Urothelium cell line (cell line): Measurements from ENCODE around the gene HOXA1.

Experiments used
- DNase-seq: peaks from one replicate; pipeline ENCODE4 v3.0.0; 2011; ENCODE audit warnings: low spot score, mixed read lengths
- FAIRE-seq: peaks from 2 replicates; lab custom pipeline; 2011; peaks lifted over from hg19 to GRCh38; lab: Jason Lieb, UNC

Gene HOXA1

DNA sequence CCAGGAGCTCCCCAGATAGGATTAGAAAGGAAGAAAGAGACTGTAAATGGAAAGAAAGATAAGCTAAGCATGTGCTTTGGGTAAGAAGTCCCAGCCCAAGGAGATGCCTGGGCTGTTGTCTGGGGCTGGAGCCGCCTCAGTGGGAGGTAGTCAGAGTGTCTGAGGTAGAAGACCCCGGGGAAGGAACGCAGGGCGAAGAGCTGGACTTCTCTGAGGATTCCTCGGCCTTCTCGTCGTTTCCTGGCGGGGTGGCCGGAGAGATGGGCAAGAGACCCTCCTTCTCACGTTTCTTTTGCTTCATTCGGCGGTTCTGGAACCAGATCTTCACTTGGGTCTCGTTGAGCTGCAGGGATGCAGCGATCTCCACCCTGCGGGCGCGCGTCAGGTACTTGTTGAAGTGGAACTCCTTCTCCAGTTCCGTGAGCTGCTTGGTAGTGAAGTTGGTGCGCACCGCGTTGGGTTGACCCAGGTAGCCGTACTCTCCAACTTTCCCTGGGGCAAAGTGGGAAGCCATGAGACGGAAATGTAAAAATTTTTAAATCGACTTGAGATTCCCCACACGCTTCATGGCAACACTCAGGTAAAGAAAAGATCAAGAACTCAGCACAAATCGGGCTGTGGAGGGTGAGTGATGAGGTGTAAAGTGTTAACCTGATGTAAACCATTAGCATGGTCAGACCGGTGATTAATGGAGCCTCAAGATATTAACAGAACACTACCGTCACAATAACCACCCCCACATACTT lies 1.3 kb downstream of the HOXA1 start:
- FAIRE-seq (no peak), DNase-seq (no peak)

DNA sequence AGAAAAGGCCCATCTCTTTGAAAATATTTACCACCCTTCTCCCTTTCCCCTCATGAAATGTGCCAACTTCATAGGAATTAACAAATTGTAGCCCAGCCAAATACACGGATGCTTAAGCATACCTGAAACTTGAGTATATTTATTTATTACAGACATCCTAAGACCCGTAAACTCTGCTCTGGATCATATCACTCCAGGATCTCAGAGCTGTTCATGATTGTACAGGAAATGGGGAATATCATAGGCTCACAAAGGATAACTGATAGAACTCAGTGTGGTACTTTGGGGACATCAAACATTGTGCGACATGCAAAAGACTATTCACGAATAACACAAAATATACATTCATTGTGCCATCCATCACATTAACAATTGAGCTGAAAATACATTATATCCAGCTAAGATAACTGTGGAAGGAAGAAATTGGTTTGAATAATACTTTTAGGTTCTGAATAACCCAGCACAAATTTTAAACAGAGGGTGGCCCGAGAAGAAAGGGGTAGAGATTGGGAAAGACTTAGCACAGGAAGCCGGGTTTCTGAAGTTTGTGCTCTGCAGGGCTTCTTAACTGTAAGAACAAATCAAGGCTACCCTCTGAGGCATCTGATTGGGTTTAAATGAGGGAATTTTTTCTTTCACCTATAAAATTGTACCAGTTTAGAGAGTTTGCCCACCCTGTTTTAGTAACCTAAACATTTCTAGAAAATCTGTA lies 2.5 kb downstream of the HOXA1 start:
- no peak for FAIRE-seq

GRCh38 chr7:27092819-27093110 lies 3.0 kb downstream of the HOXA1 start:
- DNase-seq (no peak), FAIRE-seq (no peak)

More for the DNA sequence above, 2.5 kb downstream of the HOXA1 start:
- no peak for DNase-seq

GRCh38 chr7:27091941-27092818 lies 3.6 kb downstream of the HOXA1 start:
- no peak for FAIRE-seq
- DNase-seq = no peak

GRCh38 chr7:27091105-27091504 lies 4.7 kb downstream of the HOXA1 start:
- no peak for DNase-seq
- no peak for FAIRE-seq

DNA sequence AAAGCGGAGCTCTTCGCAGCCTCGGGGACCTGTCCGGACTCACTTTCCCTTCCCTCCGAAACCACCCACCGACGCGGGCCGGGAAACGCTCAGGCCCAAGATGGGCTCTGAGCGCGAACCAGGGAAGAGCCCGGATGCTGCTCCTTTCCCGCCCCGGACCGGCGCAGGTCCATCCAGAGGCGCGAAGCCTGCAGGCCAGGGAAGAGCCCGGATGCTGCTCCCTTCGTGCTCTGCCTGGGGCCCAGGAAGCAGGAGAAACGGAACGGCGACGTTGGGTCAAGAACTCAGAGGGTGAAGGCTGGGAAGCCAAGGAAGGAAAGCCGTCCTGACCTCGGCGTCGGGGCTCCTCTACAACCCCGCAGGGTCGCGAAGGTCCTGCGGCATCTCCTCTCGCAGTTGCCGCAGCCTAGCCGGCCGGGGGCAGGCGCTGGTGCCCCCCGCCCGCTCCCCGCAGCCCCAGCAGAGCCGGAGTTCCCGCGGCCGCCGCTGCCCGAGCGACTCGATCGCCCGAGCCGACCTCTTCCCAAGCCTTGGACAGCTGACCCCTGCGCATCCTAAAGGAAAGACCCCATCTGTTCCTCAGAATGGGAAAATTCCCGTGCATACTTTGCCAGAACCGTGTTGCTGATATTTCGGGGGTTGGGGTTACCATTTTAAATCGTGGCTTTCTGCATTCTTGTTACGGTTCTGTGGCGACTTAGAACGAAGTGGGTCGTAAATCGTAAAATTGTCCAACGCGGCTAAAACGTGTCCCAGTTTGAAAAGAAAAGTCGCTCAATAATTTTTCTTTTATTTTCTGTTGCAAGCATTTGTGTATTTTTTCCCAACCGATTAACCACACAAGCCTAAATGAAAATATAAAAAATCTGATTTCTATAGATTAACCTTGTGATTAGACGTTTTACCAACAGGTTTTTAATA lies 7.5 kb downstream of the HOXA1 start:
- FAIRE-seq (no peak), DNase-seq (no peak)

DNA sequence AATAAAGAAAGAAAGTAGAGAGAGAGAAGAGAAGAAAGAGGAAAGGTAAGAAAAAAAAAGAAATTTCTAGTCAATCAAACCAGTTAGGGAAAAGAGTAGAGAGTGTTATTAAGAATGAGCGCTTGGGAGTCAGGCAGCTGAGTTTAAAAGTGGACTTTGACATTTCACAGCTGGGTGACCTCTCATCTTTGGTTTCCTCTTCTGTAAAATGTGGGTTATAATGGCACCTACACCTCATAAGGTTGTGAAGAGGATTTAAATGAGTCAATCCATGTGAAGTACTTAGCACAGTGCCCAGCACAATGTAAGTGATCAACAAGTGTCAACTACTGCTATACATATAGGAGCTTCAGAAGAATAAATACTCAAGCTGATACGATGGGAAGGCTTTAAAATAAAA lies 12.2 kb downstream of the HOXA1 start:
- DNase-seq (no peak), FAIRE-seq (no peak)

DNA sequence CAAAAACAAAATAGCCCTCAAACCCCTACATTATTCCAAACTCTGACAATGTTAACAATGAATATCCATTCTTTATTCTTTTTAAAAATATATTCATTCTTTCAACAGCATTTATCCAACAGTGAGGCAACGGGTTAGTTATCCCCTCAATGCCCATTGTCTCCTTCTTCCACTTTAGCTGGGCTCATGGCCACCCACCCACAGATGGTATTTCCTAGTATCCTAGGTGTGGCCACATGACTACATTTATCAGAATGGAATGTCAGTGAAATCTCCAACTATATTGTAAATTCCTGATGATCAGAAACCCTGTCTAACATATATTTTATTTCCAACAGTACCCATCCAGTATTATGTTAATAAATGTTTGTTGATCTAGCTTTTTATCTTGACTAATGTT lies 13.6 kb downstream of the HOXA1 start:
- DNase-seq (peak; percentile 41), FAIRE-seq (no peak)

DNA sequence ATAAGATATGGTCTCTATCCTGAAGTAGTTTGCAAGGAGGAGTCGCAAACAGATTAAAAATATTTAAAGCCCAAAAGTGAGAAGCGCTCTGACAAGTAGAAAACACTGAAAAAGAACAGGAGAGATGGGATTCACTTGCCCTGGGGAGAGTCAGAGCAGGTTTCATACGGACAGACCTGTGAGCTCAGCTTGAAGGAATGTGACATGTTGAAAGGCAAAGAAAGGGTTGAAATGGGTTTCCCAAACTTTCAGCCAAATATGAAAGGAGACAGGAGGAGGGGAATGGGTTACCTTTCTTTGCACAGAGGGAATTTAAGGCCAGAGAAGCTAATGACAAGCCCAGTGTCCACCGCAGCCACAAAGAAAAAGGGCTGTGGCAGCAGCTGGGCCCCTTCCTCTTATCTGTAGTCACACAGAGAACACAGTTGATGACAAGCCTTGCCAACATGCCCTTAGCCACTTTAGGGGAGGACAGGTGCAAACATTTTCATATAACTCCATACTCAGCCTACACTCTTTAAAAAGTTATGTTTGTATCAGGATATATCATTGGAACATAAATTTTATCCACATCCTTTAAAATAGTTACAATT lies 14.9 kb downstream of the HOXA1 start:
- DNase-seq = peak; percentile 73
- FAIRE-seq = no peak

GRCh38 chr7:27079234-27079975 lies 16.4 kb downstream of the HOXA1 start:
- FAIRE-seq = no peak

GRCh38 chr7:27078616-27079233 lies 17.1 kb downstream of the HOXA1 start:
- FAIRE-seq (no peak), DNase-seq (no peak)

More at GRCh38 chr7:27079234-27079975, 16.4 kb downstream of the HOXA1 start:
- no peak for DNase-seq

DNA sequence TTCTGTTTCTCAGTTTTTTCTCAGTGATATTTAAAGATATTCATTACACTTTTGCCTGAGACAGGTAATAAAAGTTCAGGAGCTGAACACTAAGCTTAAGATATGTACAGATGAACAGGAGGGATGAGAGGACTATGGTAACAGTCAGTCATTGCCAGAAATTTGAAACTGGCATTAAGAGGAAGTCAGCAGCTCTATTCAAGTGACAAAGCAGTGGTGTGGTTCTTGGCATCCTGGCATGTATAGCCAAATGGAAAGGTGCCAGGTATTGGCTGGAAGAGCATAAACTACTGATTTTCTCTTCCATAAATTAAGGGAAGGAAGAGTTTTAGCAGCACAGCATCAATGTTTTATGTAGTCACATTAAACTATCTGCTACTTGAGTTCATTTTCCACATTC lies 22.7 kb downstream of the HOXA1 start:
- no peak for FAIRE-seq
- DNase-seq = no peak

DNA sequence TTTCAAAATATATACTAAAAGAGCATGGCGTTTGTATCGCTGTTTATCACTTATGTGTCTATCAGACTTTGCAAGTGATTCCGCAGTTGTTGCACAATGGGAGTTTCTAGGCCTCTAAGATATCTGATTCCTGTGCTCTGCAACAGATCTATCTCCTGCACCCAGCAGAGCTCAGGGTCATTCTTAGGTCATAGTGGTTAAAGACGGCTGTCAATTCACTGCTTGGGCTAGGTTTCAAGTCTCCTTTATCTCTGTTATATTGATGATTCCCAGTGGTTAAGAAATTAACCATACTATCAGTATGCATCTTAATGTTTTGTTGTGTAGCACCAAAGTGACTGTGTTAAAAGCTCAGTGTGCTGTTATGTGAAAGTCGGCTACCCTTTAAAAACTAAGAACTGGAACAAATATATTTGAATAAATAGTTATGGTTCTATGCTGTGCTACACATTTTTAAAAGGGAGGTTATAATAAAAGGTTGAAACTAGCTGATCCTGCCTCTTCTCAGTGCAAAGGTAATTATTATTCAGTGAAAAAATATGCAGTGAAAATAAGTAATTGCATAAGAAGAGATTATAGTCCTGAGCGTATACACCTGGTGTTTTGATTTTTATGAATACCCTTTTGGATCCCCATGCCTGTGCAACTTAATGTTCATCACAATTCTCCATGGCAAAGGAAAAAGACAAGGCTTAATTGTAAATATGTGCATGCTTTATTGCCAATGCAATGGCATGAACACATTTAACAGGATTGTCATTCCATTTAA lies 24.0 kb downstream of the HOXA1 start:
- FAIRE-seq (no peak), DNase-seq (no peak)

DNA sequence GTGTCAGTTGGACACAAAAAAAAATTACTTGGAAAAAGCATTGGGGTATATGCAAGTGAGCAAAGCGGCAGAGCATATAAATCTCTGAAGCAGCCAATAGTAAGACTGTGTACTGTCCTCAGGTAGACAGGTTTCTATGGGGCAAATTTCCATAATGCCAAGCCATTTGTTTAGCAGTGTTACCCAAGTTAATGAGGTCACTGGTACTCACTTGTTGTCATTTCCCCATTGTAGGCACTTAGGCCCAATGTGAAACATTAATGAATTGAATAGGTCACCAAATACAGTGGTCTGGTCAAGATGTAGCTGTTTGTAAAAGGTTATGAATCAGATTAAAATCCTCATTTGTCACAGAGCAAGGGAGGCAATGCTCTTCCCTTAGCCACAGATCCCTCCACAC lies 27.5 kb downstream of the HOXA1 start:
- FAIRE-seq (no peak), DNase-seq (no peak)

GRCh38 chr7:27066148-27066547 lies 29.7 kb downstream of the HOXA1 start:
- FAIRE-seq = no peak
- DNase-seq = no peak

DNA sequence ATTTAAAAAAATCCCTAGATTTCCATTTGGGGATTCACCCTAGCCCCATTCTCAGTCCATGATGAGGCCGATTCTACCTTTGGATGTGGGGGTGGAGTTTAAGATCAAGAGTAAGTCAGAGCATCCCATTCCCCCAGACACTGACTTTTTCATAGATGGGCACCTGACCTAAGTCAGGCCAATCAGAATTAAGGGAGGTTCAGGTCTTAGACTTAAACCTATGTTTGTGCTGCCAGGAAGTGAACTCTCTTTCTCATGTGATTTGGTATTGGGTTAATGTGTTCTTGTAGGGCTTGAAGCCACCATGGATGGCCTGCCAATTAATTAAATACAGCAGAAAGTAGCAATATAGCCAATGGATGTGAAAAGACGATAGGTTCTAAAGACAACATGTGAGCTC lies 30.1 kb downstream of the HOXA1 start:
- FAIRE-seq (no peak), DNase-seq (no peak)

- FAIRE-seq = no peak
- no peak for DNase-seq
These were observed 31.1 kb downstream of the HOXA1 start for GRCh38 chr7:27064661-27065060.

- FAIRE-seq (no peak), DNase-seq (no peak)
These were observed 31.6 kb downstream of the HOXA1 start for GRCh38 chr7:27064159-27064558.
